ENCODE results near the gene PRPSAP1. TPM values are rescaled to one million over a fixed set of nuclear protein-coding genes. Genes with fewer than 3 reads are reported as not detected.

Gene PRPSAP1
- total RNA-seq, 4 donors from 2014 or later, result 52.4 to 82.3 (median 68.7) TPM

DNA sequence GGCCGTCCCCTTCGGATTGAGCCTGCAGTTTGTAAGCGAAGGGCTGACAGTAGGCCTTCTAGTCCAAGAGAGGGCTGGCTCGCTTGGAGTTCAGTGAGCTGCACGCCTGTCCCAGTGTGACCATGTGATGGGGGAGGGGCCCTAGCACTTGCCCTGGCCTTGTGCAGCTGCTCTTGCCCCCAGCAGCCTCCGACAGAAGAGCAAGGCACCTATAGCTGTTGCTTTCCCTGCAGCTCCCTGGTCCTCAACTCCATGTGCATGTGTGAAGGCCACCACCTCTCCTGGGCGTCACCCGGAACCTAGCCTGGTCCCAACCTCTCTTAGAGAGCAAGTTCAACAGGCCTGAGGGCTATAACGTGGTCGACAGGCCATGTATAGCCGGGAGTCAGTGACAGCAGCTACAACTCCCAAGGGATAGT is 36.3 kb upstream of the PRPSAP1 start:
- intact Hi-C loops (cut with DNase I; ENCODE audit: low total_unique reads), result no loop called here
- TF ChIP-seq, protein P1, sequence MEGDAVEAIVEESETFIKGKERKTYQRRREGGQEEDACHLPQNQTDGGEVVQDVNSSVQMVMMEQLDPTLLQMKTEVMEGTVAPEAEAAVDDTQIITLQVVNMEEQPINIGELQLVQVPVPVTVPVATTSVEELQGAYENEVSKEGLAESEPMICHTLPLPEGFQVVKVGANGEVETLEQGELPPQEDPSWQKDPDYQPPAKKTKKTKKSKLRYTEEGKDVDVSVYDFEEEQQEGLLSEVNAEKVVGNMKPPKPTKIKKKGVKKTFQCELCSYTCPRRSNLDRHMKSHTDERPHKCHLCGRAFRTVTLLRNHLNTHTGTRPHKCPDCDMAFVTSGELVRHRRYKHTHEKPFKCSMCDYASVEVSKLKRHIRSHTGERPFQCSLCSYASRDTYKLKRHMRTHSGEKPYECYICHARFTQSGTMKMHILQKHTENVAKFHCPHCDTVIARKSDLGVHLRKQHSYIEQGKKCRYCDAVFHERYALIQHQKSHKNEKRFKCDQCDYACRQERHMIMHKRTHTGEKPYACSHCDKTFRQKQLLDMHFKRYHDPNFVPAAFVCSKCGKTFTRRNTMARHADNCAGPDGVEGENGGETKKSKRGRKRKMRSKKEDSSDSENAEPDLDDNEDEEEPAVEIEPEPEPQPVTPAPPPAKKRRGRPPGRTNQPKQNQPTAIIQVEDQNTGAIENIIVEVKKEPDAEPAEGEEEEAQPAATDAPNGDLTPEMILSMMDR (IDR thresholded peaks at IDR 0.05), result no peak
- no peak for TF ChIP-seq POLR2A (IDR thresholded peaks at IDR 0.05)
- no peaks in the 10 kb centered on the region for H3K9me3 ChIP-seq
- no peak overlapping the region for H3K4me3 ChIP-seq
- H3K27ac ChIP-seq, result no peak overlapping the region
- H3K4me1 ChIP-seq, result peaks cover 0 to 8% of the 10 kb centered on the region in 2 donors
- no peak for DNase-seq
- H3K36me3 ChIP-seq, result no peaks in the 10 kb centered on the region
- H3K27me3 ChIP-seq, result no peaks in the 10 kb centered on the region

DNA sequence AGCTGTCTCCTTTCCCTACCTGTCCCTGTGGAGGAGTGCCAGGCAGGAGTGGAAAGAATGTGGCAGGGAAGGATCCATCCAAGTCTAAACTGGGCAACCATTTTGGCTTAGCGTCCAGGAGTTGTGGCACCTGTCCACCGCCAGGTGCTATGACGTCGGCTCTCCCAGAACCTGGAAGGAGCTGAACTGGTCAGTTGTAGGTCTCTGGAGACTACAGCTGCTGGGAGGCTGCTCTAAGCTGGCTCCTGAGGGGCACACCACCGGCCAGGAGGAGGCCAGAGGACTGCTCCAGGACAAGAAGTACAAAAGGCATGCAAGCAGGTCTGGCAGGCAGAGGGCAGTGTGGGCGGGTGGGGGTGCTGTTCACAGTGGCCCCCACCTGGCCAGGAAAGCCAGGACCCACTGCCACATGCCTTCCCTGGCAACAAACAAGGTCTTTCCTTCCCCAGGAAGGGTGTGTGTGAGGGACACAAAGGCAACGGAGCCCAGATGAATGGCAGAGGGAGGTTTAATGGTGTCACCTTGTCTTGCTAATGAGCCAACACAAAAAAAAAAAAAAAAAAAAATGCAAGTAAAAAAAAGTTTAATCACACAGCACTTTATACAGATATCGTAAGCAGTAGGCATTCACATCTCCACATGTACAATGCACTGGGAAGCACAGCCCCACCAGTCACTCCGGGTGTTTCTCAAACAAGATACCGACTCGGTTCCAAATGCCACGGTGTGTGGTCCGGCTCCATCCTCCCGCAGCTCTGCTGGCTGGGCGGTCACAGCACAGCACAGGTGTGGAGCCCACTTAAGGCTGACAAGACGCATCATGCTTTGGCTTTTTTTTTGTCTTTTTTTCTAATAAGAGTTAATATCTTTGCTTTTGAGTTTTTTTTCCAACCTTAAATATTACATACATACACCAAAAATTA is 35.5 kb upstream of the PRPSAP1 start:
- H3K27ac ChIP-seq, result no peak overlapping the region
- DNase-seq, result no peak
- H3K36me3 ChIP-seq, result no peaks in the 10 kb centered on the region
- H3K9me3 ChIP-seq, result no peaks in the 10 kb centered on the region
- TF ChIP-seq, protein P1 (IDR thresholded peaks at IDR 0.05), result no peak
- TF ChIP-seq POLR2A (IDR thresholded peaks at IDR 0.05), result no peak
- no peak overlapping the region for H3K4me3 ChIP-seq
- H3K4me1 ChIP-seq, result peaks cover 0 to 8% of the 10 kb centered on the region in 2 donors
- intact Hi-C loops (cut with DNase I; ENCODE audit: low total_unique reads), result no loop called here
- H3K27me3 ChIP-seq, result no peaks in the 10 kb centered on the region

GRCh38 chr17:76386966-76387765 is 33.5 kb upstream of the PRPSAP1 start:
- Histone ChIP-seq H3K9me3 (no peaks in the 10 kb centered on the region), H3K27me3 (peaks cover 0 to 17% of the 10 kb centered on the region in 2 donors), H3K4me1 (peaks cover 0 to 25% of the 10 kb centered on the region in 2 donors), H3K4me3 (no peak overlapping the region), H3K27ac (no peak overlapping the region), H3K36me3 (no peaks in the 10 kb centered on the region)
- DNase-seq, result no peak
- TF ChIP-seq, protein P1 (IDR thresholded peaks at IDR 0.05), result no peak
- no peak for TF ChIP-seq POLR2A (IDR thresholded peaks at IDR 0.05)
- intact Hi-C loops (cut with DNase I; ENCODE audit: low total_unique reads), result no loop called here

DNA sequence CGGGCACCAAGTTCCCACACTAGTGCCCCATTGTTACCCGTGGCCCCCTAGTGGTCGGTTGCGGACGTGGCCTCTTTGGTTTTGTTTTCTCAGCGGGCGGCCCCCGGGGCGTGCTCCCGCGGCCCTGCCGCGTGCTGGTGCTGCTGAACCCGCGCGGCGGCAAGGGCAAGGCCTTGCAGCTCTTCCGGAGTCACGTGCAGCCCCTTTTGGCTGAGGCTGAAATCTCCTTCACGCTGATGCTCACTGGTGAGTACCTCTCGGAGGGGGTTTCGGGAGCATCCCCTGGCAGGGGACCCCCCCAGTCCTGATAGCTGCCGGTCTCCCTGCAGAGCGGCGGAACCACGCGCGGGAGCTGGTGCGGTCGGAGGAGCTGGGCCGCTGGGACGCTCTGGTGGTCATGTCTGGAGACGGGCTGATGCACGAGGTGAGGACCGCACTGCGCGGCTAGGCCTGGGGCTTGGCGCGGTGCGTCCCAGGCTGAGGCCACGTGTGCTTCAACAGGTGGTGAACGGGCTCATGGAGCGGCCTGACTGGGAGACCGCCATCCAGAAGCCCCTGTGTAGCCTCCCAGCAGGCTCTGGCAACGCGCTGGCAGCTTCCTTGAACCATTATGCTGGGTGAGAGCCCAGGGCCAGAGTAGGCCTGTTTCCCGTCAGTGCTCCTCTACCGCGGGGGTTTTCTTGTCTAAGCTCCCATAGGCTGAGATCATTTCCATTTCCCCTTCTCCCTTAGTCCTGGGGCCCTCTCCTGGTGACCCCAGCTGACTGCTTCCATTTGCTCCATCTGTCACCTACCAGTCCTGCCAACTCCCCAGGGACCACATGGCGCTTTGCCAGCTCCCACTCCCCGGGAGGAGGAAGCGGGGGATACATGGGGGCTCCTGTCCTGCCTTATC is 32.4 kb upstream of the PRPSAP1 start:
- intact Hi-C loops (cut with DNase I; ENCODE audit: low total_unique reads), result no loop called here

More for the DNA sequence above, 32.4 kb upstream of the PRPSAP1 start:
- Histone ChIP-seq H3K9me3 (no peaks in the 10 kb centered on the region), H3K27me3 (peaks cover 0 to 17% of the 10 kb centered on the region in 2 donors), H3K36me3 (no peaks in the 10 kb centered on the region), H3K4me3 (peak overlapping the region; percentile 33 to 48), H3K27ac (peak overlapping the region in 1 of 2 donors; percentile 74), H3K4me1 (peaks cover 0 to 25% of the 10 kb centered on the region in 2 donors)
- DNase-seq, result peak; percentile 69
- TF ChIP-seq, protein P1 (IDR thresholded peaks at IDR 0.05), result peak; percentile 69 to 78 (median 74)
- TF ChIP-seq POLR2A (IDR thresholded peaks at IDR 0.05), result peak in 1 of 2 donors; percentile 5
